ENCODE data around the gene ST3GAL6. TPM values are rescaled to one million over a fixed set of nuclear protein-coding genes. Genes with fewer than 3 reads are reported as not detected.
A peak's percentile ranks its signal among the peaks of the same experiment; 100 is the strongest.

The ST3GAL6 gene
- total and polyA plus RNA-seq, 2 of the 8 experiments (the other 6 are each of a cell fraction or from before 2014, with no cell fraction given), result 3.3 to 6.1 TPM

DNA sequence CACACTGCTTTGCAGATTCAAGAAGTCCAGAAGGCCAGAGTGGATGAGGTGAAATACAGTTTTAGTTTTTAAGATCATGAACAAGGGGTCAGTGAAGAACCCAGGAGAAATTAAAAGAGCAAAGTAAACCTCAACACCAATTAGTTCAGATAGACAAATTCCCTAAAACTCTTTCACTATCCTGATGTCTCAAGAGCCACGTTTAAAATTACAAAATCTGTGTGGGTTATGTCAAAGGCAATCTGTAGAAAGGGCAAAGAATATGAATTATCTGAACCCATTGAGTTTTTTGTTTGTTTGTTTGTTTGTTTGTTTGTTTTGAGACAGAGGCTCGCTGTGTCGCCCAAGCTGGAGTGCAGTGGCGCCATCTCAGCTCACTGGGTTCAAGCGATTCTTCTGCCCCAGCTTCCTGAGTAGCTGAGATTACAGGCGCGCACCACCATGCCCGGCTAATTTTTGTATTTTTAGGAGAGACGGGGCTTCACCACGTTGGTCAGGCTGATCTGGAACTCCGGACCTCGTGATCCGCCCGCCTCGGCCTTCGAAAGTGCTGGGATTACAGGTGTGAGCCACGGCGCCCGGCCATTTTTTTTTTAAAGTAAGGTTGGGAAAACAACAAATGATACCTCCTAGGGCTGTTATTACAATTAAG lies 32.1 kb upstream of the ST3GAL6 start:
- Histone ChIP-seq H3K9me3 (ENCODE audit: insufficient read depth in 2 of 2, low read depth in 1 of 2, low read length in 1 of 2) (no peaks in the 10 kb centered on the region), H3K36me3 (ENCODE audit: control insufficient read depth in 2 of 4, insufficient read depth in 4 of 4, low read length in 3 of 4) (no peaks in the 10 kb centered on the region), H4K5ac (ENCODE audit: insufficient read length, low read depth, low read length) (no peak overlapping the region), H2AK5ac (ENCODE audit: low read depth, low read length) (no peak overlapping the region), H4K91ac (replicated peaks; ENCODE audit: insufficient read length, low read length) (no peak overlapping the region), H3K4me2 (ENCODE audit: insufficient read depth in 1 of 2, low read depth in 2 of 2, low read length in 2 of 2) (peak overlapping the region in 1 of 2 experiments; percentile 84; a peak in 1 of 4 replicates), H2BK20ac (ENCODE audit: low read length) (no peak overlapping the region), H2AFZ (ENCODE audit: low read length) (no peak overlapping the region), H3K27ac (ENCODE audit: low read depth, low read length) (no peak overlapping the region), H3K27me3 (replicated peaks in 1 of 4; ENCODE audit: control insufficient read depth in 3 of 4, extremely low read depth in 1 of 4, insufficient read depth in 3 of 4, low read length in 3 of 4) (peaks cover 0 to 8% (median 3%) of the 10 kb centered on the region in 4 experiments; a peak in 4 of 7 replicates), H4K20me1 (replicated peaks in 1 of 2; ENCODE audit: control insufficient read depth in 1 of 2, insufficient read depth in 2 of 2, low read length in 2 of 2) (peaks cover 0 to 3% of the 10 kb centered on the region in 2 experiments), H4K8ac (ENCODE audit: extremely low read depth, insufficient read depth, low read length) (no peak overlapping the region), H3K79me2 (ENCODE audit: control insufficient read depth in 1 of 2, insufficient read depth in 2 of 2, low read length in 2 of 2) (peaks cover 0 to 10% of the 10 kb centered on the region in 2 experiments; a peak in 1 of 4 replicates), H3K4me1 (replicated peaks in 1 of 4; ENCODE audit: control insufficient read depth in 3 of 4, insufficient read depth in 4 of 4, low read length in 3 of 4) (peaks cover 0 to 11% (median 0%) of the 10 kb centered on the region in 4 experiments; a peak in 2 of 7 replicates), H2BK12ac (ENCODE audit: low read depth, low read length) (no peak overlapping the region), H2BK120ac (replicated peaks; ENCODE audit: low read depth, low read length) (no peak overlapping the region), H3K4me3 (ENCODE audit: extremely low read depth in 1 of 4, insufficient read depth in 2 of 4, low read depth in 3 of 4, low read length in 4 of 4) (no peak overlapping the region), H3K23me2 (ENCODE audit: low read depth, low read length) (peaks cover 11% of the 10 kb centered on the region), H3K4ac (replicated peaks; ENCODE audit: insufficient read length, low read depth, low read length) (no peak overlapping the region), H3K14ac (ENCODE audit: insufficient read length) (no peak overlapping the region), H2BK5ac (ENCODE audit: low read depth, low read length) (no peak overlapping the region), H3K56ac (replicated peaks; ENCODE audit: insufficient read length, low read depth, low read length) (no peak overlapping the region), H2BK15ac (ENCODE audit: low read length) (no peak overlapping the region), H3K18ac (ENCODE audit: extremely low read depth, low read length) (no peak overlapping the region), H3K79me1 (ENCODE audit: low read depth, low read length) (no peaks in the 10 kb centered on the region; the same call in 1 of the 2 replicates), H3K23ac (ENCODE audit: insufficient read length) (no peak overlapping the region), H3K9ac (replicated peaks in 1 of 4; ENCODE audit: extremely low read depth in 1 of 4, low read depth in 3 of 4, low read length in 3 of 4) (no peak overlapping the region)
- 93% methylated on average over 19 of the region's 19 CpGs; no CpG with 5 or more reads in 1 of the 2 experiments for WGBS, 2 experiments (ENCODE audit: extremely low coverage in 1 of 2, insufficient coverage in 1 of 2, insufficient read length in 1 of 2, insufficient replicate concordance in 2 of 2, low coverage in 1 of 2, low lambda C conversion rate in 2 of 2, missing lambda C conversion rate in 1 of 2)
- ChIA-PET POLR2A (ENCODE audit: partially characterized antibody) (interaction anchor here (1.0 to 2.3 kb wide), 2 partner anchors 108 to 159 kb away, joined by 4 to 6 read pairs; no protein-coding TSS in a partner anchor), CTCF (ENCODE audit: partially characterized antibody) (interaction anchor here (0.7 to 1.0 kb wide), 4 partner anchors 9 to 402 kb away, joined by 3 to 4 read pairs (median 3); no protein-coding TSS in a partner anchor)
- DNase-seq (ENCODE audit: low read depth in 1 of 2, low spot score in 2 of 2) (no peak), FAIRE-seq (no peak)
